ENCODE data around the gene TTLL8. TPM values are rescaled to one million over a fixed set of nuclear protein-coding genes. Genes with fewer than 3 reads are reported as not detected.

TTLL8 gene
- total RNA-seq, 1 experiment from 2014 or later: not detected

- no peak overlapping the region for H3K4me3 Mint-ChIP-seq
- no peak overlapping the region for H2BK20ac ChIP-seq (ENCODE audit: low read depth, low read length, poor library complexity, severe bottlenecking)
- no peaks in the 10 kb centered on the region for H3K9me3 ChIP-seq (ENCODE audit: control insufficient read depth, low read depth, low read length)
- no peaks in the 10 kb centered on the region; a peak in 1 of 5 replicates for H3K9me3 Mint-ChIP-seq
- no peaks in the 10 kb centered on the region for H3K79me1 ChIP-seq (ENCODE audit: insufficient read depth, low read depth, low read length, poor library complexity, severe bottlenecking)
- H3K27ac Mint-ChIP-seq: no peak overlapping the region
- TF ChIP-seq, protein P1, sequence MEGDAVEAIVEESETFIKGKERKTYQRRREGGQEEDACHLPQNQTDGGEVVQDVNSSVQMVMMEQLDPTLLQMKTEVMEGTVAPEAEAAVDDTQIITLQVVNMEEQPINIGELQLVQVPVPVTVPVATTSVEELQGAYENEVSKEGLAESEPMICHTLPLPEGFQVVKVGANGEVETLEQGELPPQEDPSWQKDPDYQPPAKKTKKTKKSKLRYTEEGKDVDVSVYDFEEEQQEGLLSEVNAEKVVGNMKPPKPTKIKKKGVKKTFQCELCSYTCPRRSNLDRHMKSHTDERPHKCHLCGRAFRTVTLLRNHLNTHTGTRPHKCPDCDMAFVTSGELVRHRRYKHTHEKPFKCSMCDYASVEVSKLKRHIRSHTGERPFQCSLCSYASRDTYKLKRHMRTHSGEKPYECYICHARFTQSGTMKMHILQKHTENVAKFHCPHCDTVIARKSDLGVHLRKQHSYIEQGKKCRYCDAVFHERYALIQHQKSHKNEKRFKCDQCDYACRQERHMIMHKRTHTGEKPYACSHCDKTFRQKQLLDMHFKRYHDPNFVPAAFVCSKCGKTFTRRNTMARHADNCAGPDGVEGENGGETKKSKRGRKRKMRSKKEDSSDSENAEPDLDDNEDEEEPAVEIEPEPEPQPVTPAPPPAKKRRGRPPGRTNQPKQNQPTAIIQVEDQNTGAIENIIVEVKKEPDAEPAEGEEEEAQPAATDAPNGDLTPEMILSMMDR (conservative IDR thresholded peaks at IDR 0.05): no peak
- H3K4me1 Mint-ChIP-seq: no peaks in the 10 kb centered on the region
- no peak overlapping the region for H2BK5ac ChIP-seq (ENCODE audit: insufficient read length, low read length)
- H3K79me2 ChIP-seq (ENCODE audit: insufficient read depth, low read length): no peaks in the 10 kb centered on the region
- H3K56ac ChIP-seq (ENCODE audit: insufficient read length, low read depth, low read length): no peak overlapping the region
- no peak for DNase-seq
- H4K91ac ChIP-seq (ENCODE audit: insufficient read length, low read depth, low read length): no peak overlapping the region
- H3K18ac ChIP-seq (ENCODE audit: insufficient read length, low read depth, low read length): no peak overlapping the region
- H4K8ac ChIP-seq (replicated peaks; ENCODE audit: insufficient read length, low read depth, low read length): no peak overlapping the region
- no peak overlapping the region for H2BK15ac ChIP-seq (ENCODE audit: low read depth, low read length)
- H2AK5ac ChIP-seq (ENCODE audit: insufficient read length, low read length): no peak overlapping the region
- H3K36me3 Mint-ChIP-seq (ENCODE audit: insufficient read depth in 1 of 3, low read depth in 3 of 3): no peaks in the 10 kb centered on the region
- H2AFZ ChIP-seq (ENCODE audit: low read length): no peak overlapping the region
- no peak overlapping the region for H4K5ac ChIP-seq (ENCODE audit: insufficient read length, low read depth, low read length)
- no peaks in the 10 kb centered on the region for H4K20me1 ChIP-seq (ENCODE audit: control insufficient read depth, insufficient read depth, insufficient read length)
- no peak overlapping the region for H3K4me2 ChIP-seq (ENCODE audit: insufficient read depth, insufficient read length, low read length)
- H3T11ph ChIP-seq (ENCODE audit: low read length): no peak overlapping the region
- WGBS (ENCODE audit: extremely low coverage, insufficient read length, low lambda C conversion rate): no CpG with 5 or more reads among the region's 19 CpGs
- H3K27ac ChIP-seq (ENCODE audit: insufficient read length, low read depth, low read length): no peak overlapping the region
- H3K23ac ChIP-seq (ENCODE audit: insufficient read length, low read depth, low read length): no peak overlapping the region
- H3K14ac ChIP-seq (ENCODE audit: insufficient read depth, low read length): no peak overlapping the region; the same call in 1 of the 2 replicates
- H3K23me2 ChIP-seq (ENCODE audit: insufficient read length, low read depth, low read length, poor library complexity, severe bottlenecking): no peaks in the 10 kb centered on the region
- H2BK120ac ChIP-seq (ENCODE audit: low read depth, low read length, poor library complexity, severe bottlenecking): no peak overlapping the region
- H3K27me3 ChIP-seq (ENCODE audit: insufficient read depth, low read length): no peaks in the 10 kb centered on the region
- H2BK12ac ChIP-seq (ENCODE audit: insufficient read length, low read depth, low read length): no peak overlapping the region
- no peak overlapping the region for H3K9ac ChIP-seq (ENCODE audit: extremely low read depth, insufficient read length, low read length)
- no peaks in the 10 kb centered on the region for H3K4me1 ChIP-seq (ENCODE audit: insufficient read depth, low read length)
- H3K4ac ChIP-seq (ENCODE audit: low read depth, low read length): no peak overlapping the region
- peaks cover 6% of the 10 kb centered on the region for H3K27me3 Mint-ChIP-seq (ENCODE audit: low read depth)
Observed at GRCh38 chr22:50046019-50046415, 12.1 kb downstream of the TTLL8 start.
